Thyroid gland (tissue), 4 donors: Measurements from ENCODE around the gene MX2.

Experiments used
- CTCF ChIP-seq, 6 experiments: fragments of 200-600 bp in 3 of 6; fragments of 450-650 bp in 3 of 6; sonication (generic) in 3 of 6; IDR thresholded peaks; one replicate each; pipeline ENCODE4 v1.5.1; 2016 to 2019; ENCODE audit warnings: antibody characterized with exemption in 6 of 6, mild to moderate bottlenecking in 2 of 6, inconsistent platforms in 1 of 6, moderate library complexity in 1 of 6
- POLR2A ChIP-seq, 2 donors: fragments of 450-650 bp; IDR thresholded peaks; one replicate each; pipeline ENCODE4 v1.6.1; 2017; ENCODE audit warnings: antibody characterized with exemption in 2 of 2, mild to moderate bottlenecking in 2 of 2, moderate library complexity in 1 of 2

DNA sequence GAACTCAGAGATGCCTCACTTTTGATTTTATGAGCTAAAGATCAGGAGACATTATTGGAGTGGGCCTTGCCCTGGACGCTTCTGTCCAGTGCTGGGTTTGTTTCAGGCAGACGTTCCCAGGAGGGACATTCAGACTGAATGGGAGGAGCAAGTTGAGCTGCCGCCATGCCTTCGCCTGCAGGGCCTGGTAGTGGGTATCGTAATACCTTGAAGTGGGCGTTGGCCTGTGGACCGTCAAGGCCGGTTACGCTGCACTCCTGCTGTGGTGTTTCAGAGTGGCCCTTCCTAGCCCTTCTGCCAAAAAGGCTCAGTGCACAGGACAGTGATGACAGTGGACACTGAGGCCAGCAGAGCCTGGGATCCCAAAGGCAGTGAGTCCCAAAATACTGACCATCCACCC, 43.6 kb upstream of the MX2 start:
- no peak for TF ChIP-seq CTCF (IDR thresholded peaks at IDR 0.05)
- no peak for TF ChIP-seq POLR2A (IDR thresholded peaks at IDR 0.05)
